ENCODE measurements around the gene PIGZ. TPM values are rescaled to one million over a fixed set of nuclear protein-coding genes. Genes with fewer than 3 reads are reported as not detected.

PIGZ gene
- polyA plus RNA-seq, 1 donor, result 56.8 TPM

GRCh38 chr3:196992461-196993065 lies 23.9 kb upstream of the PIGZ start:
- Histone ChIP-seq H3K27me3 (ENCODE audit: control insufficient read depth, insufficient read depth, low read length) (no peaks in the 10 kb centered on the region), H3K36me3 (ENCODE audit: control insufficient read depth, insufficient read depth, low read length) (no peaks in the 10 kb centered on the region), H3K4me3 (ENCODE audit: low read length) (no peak overlapping the region), H3K4me1 (ENCODE audit: control insufficient read depth, insufficient read depth, low read length) (peaks cover 42% of the 10 kb centered on the region), H3K27ac (ENCODE audit: low read length) (no peak overlapping the region), H3K9me3 (ENCODE audit: control insufficient read depth, low read depth, low read length) (peaks cover 10% of the 10 kb centered on the region)
- no peak for DNase-seq
- WGBS (ENCODE audit: insufficient coverage, low lambda C conversion rate), result no CpG with 5 or more reads among the region's 17 CpGs

GRCh38 chr3:196991581-196992460 lies 23.2 kb upstream of the PIGZ start:
- peaks cover 50% of the 10 kb centered on the region for H3K4me1 ChIP-seq (ENCODE audit: control insufficient read depth, insufficient read depth, low read length)
- peaks cover 10% of the 10 kb centered on the region for H3K9me3 ChIP-seq (ENCODE audit: control insufficient read depth, low read depth, low read length)
- DNase-seq, result no peak
- H3K27me3 ChIP-seq (ENCODE audit: control insufficient read depth, insufficient read depth, low read length), result no peaks in the 10 kb centered on the region
- no CpG with 5 or more reads among the region's 28 CpGs for WGBS (ENCODE audit: insufficient coverage, low lambda C conversion rate)
- no peaks in the 10 kb centered on the region for H3K36me3 ChIP-seq (ENCODE audit: control insufficient read depth, insufficient read depth, low read length)
- peak overlapping the region; percentile 98 for H3K27ac ChIP-seq (ENCODE audit: low read length)
- no peak overlapping the region for H3K4me3 ChIP-seq (ENCODE audit: low read length)

- no CpG with 5 or more reads among the region's 10 CpGs for WGBS (ENCODE audit: insufficient coverage, low lambda C conversion rate)
- H3K4me1 ChIP-seq (ENCODE audit: control insufficient read depth, insufficient read depth, low read length), result peaks cover 58% of the 10 kb centered on the region
- no peaks in the 10 kb centered on the region for H3K27me3 ChIP-seq (ENCODE audit: control insufficient read depth, insufficient read depth, low read length)
- DNase-seq, result no peak
- H3K4me3 ChIP-seq (ENCODE audit: low read length), result no peak overlapping the region
- H3K9me3 ChIP-seq (ENCODE audit: control insufficient read depth, low read depth, low read length), result peaks cover 10% of the 10 kb centered on the region
- no peaks in the 10 kb centered on the region for H3K36me3 ChIP-seq (ENCODE audit: control insufficient read depth, insufficient read depth, low read length)
- peak overlapping the region; percentile 98 for H3K27ac ChIP-seq (ENCODE audit: low read length)
Observed at GRCh38 chr3:196990601-196991007, 22.0 kb upstream of the PIGZ start.

- Histone ChIP-seq H3K27ac (ENCODE audit: low read length) (peak overlapping the region; percentile 98), H3K9me3 (ENCODE audit: control insufficient read depth, low read depth, low read length) (peaks cover 8% of the 10 kb centered on the region), H3K4me3 (ENCODE audit: low read length) (no peak overlapping the region), H3K36me3 (ENCODE audit: control insufficient read depth, insufficient read depth, low read length) (no peaks in the 10 kb centered on the region), H3K4me1 (ENCODE audit: control insufficient read depth, insufficient read depth, low read length) (peaks cover 65% of the 10 kb centered on the region), H3K27me3 (ENCODE audit: control insufficient read depth, insufficient read depth, low read length) (no peaks in the 10 kb centered on the region)
- DNase-seq, result no peak
- no CpG with 5 or more reads among the region's 19 CpGs for WGBS (ENCODE audit: insufficient coverage, low lambda C conversion rate)
Observed at GRCh38 chr3:196989721-196990262, 21.2 kb upstream of the PIGZ start.

GRCh38 chr3:196988241-196989029 lies 19.8 kb upstream of the PIGZ start:
- Histone ChIP-seq H3K4me3 (ENCODE audit: low read length) (no peak overlapping the region), H3K27me3 (ENCODE audit: control insufficient read depth, insufficient read depth, low read length) (no peaks in the 10 kb centered on the region), H3K4me1 (ENCODE audit: control insufficient read depth, insufficient read depth, low read length) (peaks cover 69% of the 10 kb centered on the region), H3K27ac (ENCODE audit: low read length) (peak overlapping the region; percentile 98), H3K9me3 (ENCODE audit: control insufficient read depth, low read depth, low read length) (peaks cover 12% of the 10 kb centered on the region), H3K36me3 (ENCODE audit: control insufficient read depth, insufficient read depth, low read length) (no peaks in the 10 kb centered on the region)
- DNase-seq, result peak; percentile 91 to 95
- no CpG with 5 or more reads among the region's 12 CpGs for WGBS (ENCODE audit: insufficient coverage, low lambda C conversion rate)

GRCh38 chr3:196987022-196987421 lies 18.4 kb upstream of the PIGZ start:
- H3K36me3 ChIP-seq (ENCODE audit: control insufficient read depth, insufficient read depth, low read length), result no peaks in the 10 kb centered on the region
- peaks cover 24% of the 10 kb centered on the region for H3K9me3 ChIP-seq (ENCODE audit: control insufficient read depth, low read depth, low read length)
- no peaks in the 10 kb centered on the region for H3K27me3 ChIP-seq (ENCODE audit: control insufficient read depth, insufficient read depth, low read length)
- no CpG with 5 or more reads among the region's 10 CpGs for WGBS (ENCODE audit: insufficient coverage, low lambda C conversion rate)
- DNase-seq, result no peak
- H3K27ac ChIP-seq (ENCODE audit: low read length), result peak overlapping the region; percentile 98
- no peak overlapping the region for H3K4me3 ChIP-seq (ENCODE audit: low read length)
- H3K4me1 ChIP-seq (ENCODE audit: control insufficient read depth, insufficient read depth, low read length), result peaks cover 69% of the 10 kb centered on the region

- H3K36me3 ChIP-seq (ENCODE audit: control insufficient read depth, insufficient read depth, low read length), result no peaks in the 10 kb centered on the region
- H3K27me3 ChIP-seq (ENCODE audit: control insufficient read depth, insufficient read depth, low read length), result no peaks in the 10 kb centered on the region
- H3K4me1 ChIP-seq (ENCODE audit: control insufficient read depth, insufficient read depth, low read length), result peaks cover 63% of the 10 kb centered on the region
- H3K9me3 ChIP-seq (ENCODE audit: control insufficient read depth, low read depth, low read length), result peaks cover 27% of the 10 kb centered on the region
- peak overlapping the region; percentile 98 for H3K27ac ChIP-seq (ENCODE audit: low read length)
- WGBS (ENCODE audit: insufficient coverage, low lambda C conversion rate), result 81% methylated on average over 2 of the region's 9 CpGs
- DNase-seq, result no peak
- no peak overlapping the region for H3K4me3 ChIP-seq (ENCODE audit: low read length)
Observed at GRCh38 chr3:196985954-196986885, 17.6 kb upstream of the PIGZ start.

- H3K36me3 ChIP-seq (ENCODE audit: control insufficient read depth, insufficient read depth, low read length), result no peaks in the 10 kb centered on the region
- peak; percentile 79 to 90 for DNase-seq
- peaks cover 54% of the 10 kb centered on the region for H3K4me1 ChIP-seq (ENCODE audit: control insufficient read depth, insufficient read depth, low read length)
- WGBS (ENCODE audit: insufficient coverage, low lambda C conversion rate), result no CpG with 5 or more reads among the region's 6 CpGs
- H3K9me3 ChIP-seq (ENCODE audit: control insufficient read depth, low read depth, low read length), result peaks cover 31% of the 10 kb centered on the region
- H3K27me3 ChIP-seq (ENCODE audit: control insufficient read depth, insufficient read depth, low read length), result no peaks in the 10 kb centered on the region
- peak overlapping the region; percentile 90 for H3K27ac ChIP-seq (ENCODE audit: low read length)
- H3K4me3 ChIP-seq (ENCODE audit: low read length), result no peak overlapping the region
Observed at GRCh38 chr3:196985298-196985697, 16.7 kb upstream of the PIGZ start.

GRCh38 chr3:196983186-196983585 lies 14.6 kb upstream of the PIGZ start:
- Histone ChIP-seq H3K4me1 (ENCODE audit: control insufficient read depth, insufficient read depth, low read length) (peaks cover 51% of the 10 kb centered on the region), H3K36me3 (ENCODE audit: control insufficient read depth, insufficient read depth, low read length) (no peaks in the 10 kb centered on the region), H3K9me3 (ENCODE audit: control insufficient read depth, low read depth, low read length) (peaks cover 37% of the 10 kb centered on the region)

More at GRCh38 chr3:196983186-196983585, 14.6 kb upstream of the PIGZ start:
- no peak overlapping the region for H3K4me3 ChIP-seq (ENCODE audit: low read length)
- H3K27me3 ChIP-seq (ENCODE audit: control insufficient read depth, insufficient read depth, low read length), result no peaks in the 10 kb centered on the region
- H3K27ac ChIP-seq (ENCODE audit: low read length), result no peak overlapping the region
- no peak for DNase-seq
- no CpG with 5 or more reads among the region's 1 CpG for WGBS (ENCODE audit: insufficient coverage, low lambda C conversion rate)

Measured in large intestine (tissue), 3 donors.